GM12872 (cell line): Measurements from ENCODE around the gene GOLGA7B.

Experiments
- CTCF ChIP-seq: IDR thresholded peaks from 3 replicates; pipeline ENCODE4 v1.5.1; 2011; ENCODE audit warnings: low read depth, mild to moderate bottlenecking, low read length, moderate library complexity; ENCODE audit not compliant: insufficient read depth

The GOLGA7B gene

GRCh38 chr10:97882142-97883091 lies 32.8 kb downstream of the GOLGA7B start:
- TF ChIP-seq CTCF = no peak

- TF ChIP-seq CTCF = no peak
Observed at GRCh38 chr10:97883092-97883485, 33.4 kb downstream of the GOLGA7B start.

GRCh38 chr10:97886286-97886685 lies 36.6 kb downstream of the GOLGA7B start:
- no peak for TF ChIP-seq CTCF

- no peak for TF ChIP-seq CTCF
Observed at GRCh38 chr10:97887399-97887798, 37.8 kb downstream of the GOLGA7B start.

- TF ChIP-seq CTCF = no peak
Observed at GRCh38 chr10:97888134-97888533, 38.5 kb downstream of the GOLGA7B start.

GRCh38 chr10:97888641-97889262 lies 39.1 kb downstream of the GOLGA7B start:
- TF ChIP-seq CTCF = no peak

- TF ChIP-seq CTCF = no peak
Observed at GRCh38 chr10:97889461-97890265, 40.0 kb downstream of the GOLGA7B start.
